Measurements from ENCODE around the gene ICOS.

ICOS gene

GRCh38 chr2:203936535-203936934, at the start of gene ICOS:
Gene ICOS (plus strand): TSS chr2:203936763. CDS start chr2:203936815, 52 bp downstream.
- Mint-ChIP-seq H3K4me3 (no peak within 1 kb of the TSS), H3K27ac (no peak within 1 kb of the TSS), H3K36me3 (ENCODE audit: low read depth) (no peaks in the 10 kb centered on the region)

GRCh38 chr2:203887677-203888076, 48.9 kb upstream of the ICOS start:
- no peaks in the 10 kb centered on the region for H3K36me3 Mint-ChIP-seq (ENCODE audit: low read depth)
- no peaks in the 10 kb centered on the region for H3K27me3 Mint-ChIP-seq
- H3K4me1 Mint-ChIP-seq (ENCODE audit: low read depth) = peaks cover 61% of the 10 kb centered on the region
- H3K9me3 Mint-ChIP-seq = no peaks in the 10 kb centered on the region
- no peak overlapping the region for H3K4me3 Mint-ChIP-seq
- intact Hi-C loops (cut with micrococcal nuclease) = no loop called here
- H3K27ac Mint-ChIP-seq = no peak overlapping the region

More at GRCh38 chr2:203936535-203936934, at the start of gene ICOS:
- no peaks in the 10 kb centered on the region for H3K4me1 Mint-ChIP-seq (ENCODE audit: low read depth)
- intact Hi-C loops (cut with micrococcal nuclease) = no loop called here
- peaks cover 3% of the 10 kb centered on the region for H3K27me3 Mint-ChIP-seq
- no peaks in the 10 kb centered on the region for H3K9me3 Mint-ChIP-seq

- no peaks in the 10 kb centered on the region for H3K27me3 Mint-ChIP-seq
- H3K4me3 Mint-ChIP-seq = no peak overlapping the region
- no peak overlapping the region for H3K27ac Mint-ChIP-seq
- H3K4me1 Mint-ChIP-seq (ENCODE audit: low read depth) = peaks cover 73% of the 10 kb centered on the region
- no peaks in the 10 kb centered on the region for H3K36me3 Mint-ChIP-seq (ENCODE audit: low read depth)
- no peaks in the 10 kb centered on the region for H3K9me3 Mint-ChIP-seq
- intact Hi-C loops (cut with micrococcal nuclease) = no loop called here
Observed at GRCh38 chr2:203889542-203889941, 47.0 kb upstream of the ICOS start.

GRCh38 chr2:203889944-203890343, 46.6 kb upstream of the ICOS start:
- no peak overlapping the region for H3K27ac Mint-ChIP-seq
- peaks cover 73% of the 10 kb centered on the region for H3K4me1 Mint-ChIP-seq (ENCODE audit: low read depth)
- no peak overlapping the region for H3K4me3 Mint-ChIP-seq
- no peaks in the 10 kb centered on the region for H3K36me3 Mint-ChIP-seq (ENCODE audit: low read depth)
- no peaks in the 10 kb centered on the region for H3K9me3 Mint-ChIP-seq
- intact Hi-C loops (cut with micrococcal nuclease) = no loop called here
- no peaks in the 10 kb centered on the region for H3K27me3 Mint-ChIP-seq

- Mint-ChIP-seq H3K4me1 (ENCODE audit: low read depth) (peaks cover 73% of the 10 kb centered on the region), H3K27me3 (no peaks in the 10 kb centered on the region), H3K9me3 (no peaks in the 10 kb centered on the region), H3K4me3 (no peak overlapping the region), H3K27ac (peak overlapping the region; percentile 74), H3K36me3 (ENCODE audit: low read depth) (no peaks in the 10 kb centered on the region)
- intact Hi-C loops (cut with micrococcal nuclease) = no loop called here
Observed at GRCh38 chr2:203890733-203891132, 45.8 kb upstream of the ICOS start.

- no peaks in the 10 kb centered on the region for H3K27me3 Mint-ChIP-seq
- intact Hi-C loops (cut with micrococcal nuclease) = no loop called here
- no peak overlapping the region for H3K4me3 Mint-ChIP-seq
- H3K4me1 Mint-ChIP-seq (ENCODE audit: low read depth) = peaks cover 71% of the 10 kb centered on the region
- H3K9me3 Mint-ChIP-seq = no peaks in the 10 kb centered on the region
- peak overlapping the region; percentile 74 for H3K27ac Mint-ChIP-seq
- H3K36me3 Mint-ChIP-seq (ENCODE audit: low read depth) = no peaks in the 10 kb centered on the region
Observed at GRCh38 chr2:203891474-203891873, 45.1 kb upstream of the ICOS start.

GRCh38 chr2:203892207-203892606, 44.4 kb upstream of the ICOS start:
- intact Hi-C loops (cut with micrococcal nuclease) = no loop called here
- no peaks in the 10 kb centered on the region for H3K36me3 Mint-ChIP-seq (ENCODE audit: low read depth)
- no peaks in the 10 kb centered on the region for H3K27me3 Mint-ChIP-seq
- no peak overlapping the region for H3K4me3 Mint-ChIP-seq
- peak overlapping the region; percentile 74 for H3K27ac Mint-ChIP-seq
- peaks cover 71% of the 10 kb centered on the region for H3K4me1 Mint-ChIP-seq (ENCODE audit: low read depth)
- no peaks in the 10 kb centered on the region for H3K9me3 Mint-ChIP-seq

GRCh38 chr2:203893401-203893800, 43.2 kb upstream of the ICOS start:
- intact Hi-C loops (cut with micrococcal nuclease) = no loop called here
- H3K4me1 Mint-ChIP-seq (ENCODE audit: low read depth) = peaks cover 72% of the 10 kb centered on the region
- H3K9me3 Mint-ChIP-seq = no peaks in the 10 kb centered on the region
- H3K27ac Mint-ChIP-seq = no peak overlapping the region
- H3K36me3 Mint-ChIP-seq (ENCODE audit: low read depth) = no peaks in the 10 kb centered on the region
- no peaks in the 10 kb centered on the region for H3K27me3 Mint-ChIP-seq
- no peak overlapping the region for H3K4me3 Mint-ChIP-seq

GRCh38 chr2:203893840-203894239, 42.7 kb upstream of the ICOS start:
- intact Hi-C loops (cut with micrococcal nuclease) = no loop called here
- Mint-ChIP-seq H3K27ac (no peak overlapping the region), H3K4me1 (ENCODE audit: low read depth) (peaks cover 73% of the 10 kb centered on the region), H3K9me3 (no peaks in the 10 kb centered on the region), H3K27me3 (no peaks in the 10 kb centered on the region), H3K4me3 (no peak overlapping the region), H3K36me3 (ENCODE audit: low read depth) (peaks cover 2% of the 10 kb centered on the region)

- H3K4me1 Mint-ChIP-seq (ENCODE audit: low read depth) = peaks cover 77% of the 10 kb centered on the region
Observed at GRCh38 chr2:203894262-203894661, 42.3 kb upstream of the ICOS start.

GRCh38 chr2:203897544-203897943, 39.0 kb upstream of the ICOS start:
- peaks cover 32% of the 10 kb centered on the region for H3K36me3 Mint-ChIP-seq (ENCODE audit: low read depth)

More at GRCh38 chr2:203894262-203894661, 42.3 kb upstream of the ICOS start:
- Mint-ChIP-seq H3K36me3 (ENCODE audit: low read depth) (peaks cover 6% of the 10 kb centered on the region), H3K27ac (peak overlapping the region; percentile 30), H3K4me3 (no peak overlapping the region), H3K27me3 (no peaks in the 10 kb centered on the region), H3K9me3 (no peaks in the 10 kb centered on the region)
- intact Hi-C loops (cut with micrococcal nuclease) = no loop called here

GRCh38 chr2:203898657-203899056, 37.9 kb upstream of the ICOS start:
- H3K27me3 Mint-ChIP-seq = no peaks in the 10 kb centered on the region
- H3K9me3 Mint-ChIP-seq = peaks cover 24% of the 10 kb centered on the region
- H3K4me1 Mint-ChIP-seq (ENCODE audit: low read depth) = peaks cover 72% of the 10 kb centered on the region
- H3K36me3 Mint-ChIP-seq (ENCODE audit: low read depth) = peaks cover 38% of the 10 kb centered on the region
- no peak overlapping the region for H3K4me3 Mint-ChIP-seq
- intact Hi-C loops (cut with micrococcal nuclease) = no loop called here
- peak overlapping the region; percentile 93 for H3K27ac Mint-ChIP-seq

More at GRCh38 chr2:203897544-203897943, 39.0 kb upstream of the ICOS start:
- H3K4me3 Mint-ChIP-seq = no peak overlapping the region
- peaks cover 77% of the 10 kb centered on the region for H3K4me1 Mint-ChIP-seq (ENCODE audit: low read depth)
- H3K9me3 Mint-ChIP-seq = peaks cover 23% of the 10 kb centered on the region
- peak overlapping the region; percentile 93 for H3K27ac Mint-ChIP-seq
- no peaks in the 10 kb centered on the region for H3K27me3 Mint-ChIP-seq
- intact Hi-C loops (cut with micrococcal nuclease) = no loop called here

GRCh38 chr2:203900253-203900652, 36.3 kb upstream of the ICOS start:
- intact Hi-C loops (cut with micrococcal nuclease) = no loop called here
- H3K27me3 Mint-ChIP-seq = no peaks in the 10 kb centered on the region
- peak overlapping the region; percentile 77 for H3K27ac Mint-ChIP-seq
- H3K9me3 Mint-ChIP-seq = peaks cover 24% of the 10 kb centered on the region
- peaks cover 56% of the 10 kb centered on the region for H3K4me1 Mint-ChIP-seq (ENCODE audit: low read depth)
- no peak overlapping the region for H3K4me3 Mint-ChIP-seq
- peaks cover 38% of the 10 kb centered on the region for H3K36me3 Mint-ChIP-seq (ENCODE audit: low read depth)

- Mint-ChIP-seq H3K4me3 (no peak overlapping the region), H3K9me3 (peaks cover 34% of the 10 kb centered on the region), H3K36me3 (ENCODE audit: low read depth) (peaks cover 39% of the 10 kb centered on the region), H3K4me1 (ENCODE audit: low read depth) (peaks cover 27% of the 10 kb centered on the region), H3K27me3 (no peaks in the 10 kb centered on the region), H3K27ac (no peak overlapping the region)
- intact Hi-C loops (cut with micrococcal nuclease) = no loop called here
Observed at GRCh38 chr2:203904022-203904421, 32.5 kb upstream of the ICOS start.

GRCh38 chr2:203905656-203906055, 30.9 kb upstream of the ICOS start:
- intact Hi-C loops (cut with micrococcal nuclease) = no loop called here
- no peak overlapping the region for H3K4me3 Mint-ChIP-seq
- H3K27ac Mint-ChIP-seq = no peak overlapping the region
- H3K27me3 Mint-ChIP-seq = no peaks in the 10 kb centered on the region
- H3K9me3 Mint-ChIP-seq = peaks cover 29% of the 10 kb centered on the region
- H3K4me1 Mint-ChIP-seq (ENCODE audit: low read depth) = peaks cover 17% of the 10 kb centered on the region
- peaks cover 30% of the 10 kb centered on the region for H3K36me3 Mint-ChIP-seq (ENCODE audit: low read depth)

All from dendritic cell treated with granulocyte-macrophage colony-stimulating factor and Interleukin-4, amounts not matched to agents 40 ng/mL and 50 ng/mL, for 4 days (primary cell).